Stimulated activated CD4-positive, alpha-beta T cell treated with anti-CD3 and anti-CD28 coated beads, Interleukin-2, amount 100 ng/mL, for 48 hours (primary cell): ENCODE results near the gene HAL.
"Not testable (repeated sequence)": the region's sequence is repeated elsewhere in the genome, so short reads cannot be mapped to it uniquely, and the experiment has no call there.

ENCODE experiments used
- DNase-seq, 2 donors: peaks; one replicate each; pipeline ENCODE4 v3.0.0-alpha.2; 2020

Gene HAL

DNA sequence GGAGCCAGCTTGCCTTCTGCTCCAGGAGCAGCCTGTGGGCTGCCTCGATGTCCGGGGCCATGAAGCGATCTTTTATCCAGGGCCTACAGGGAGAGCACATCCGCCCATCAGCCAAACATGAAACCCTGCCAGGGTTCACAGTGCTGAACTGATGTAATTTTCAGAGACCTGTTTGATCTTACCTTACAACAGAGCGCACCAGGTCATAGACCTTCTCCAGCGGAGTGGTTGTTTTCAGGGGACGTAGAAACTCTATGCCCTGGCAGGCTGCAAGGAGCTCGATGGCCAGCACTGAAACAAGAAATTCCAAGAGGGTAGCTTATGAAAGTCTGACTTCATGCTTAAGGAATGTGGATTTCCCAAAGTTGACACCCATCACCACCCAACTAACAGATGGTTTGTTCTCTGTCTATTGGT lies 19.7 kb downstream of the HAL start:
- no peak for DNase-seq

- DNase-seq: no peak
These were observed 20.7 kb downstream of the HAL start for GRCh38 chr12:95975491-95975890.

- no peak for DNase-seq
These were observed 21.8 kb downstream of the HAL start for GRCh38 chr12:95974358-95974757.

GRCh38 chr12:95972832-95973456 lies 23.2 kb downstream of the HAL start:
- DNase-seq: no peak

GRCh38 chr12:95970905-95971304 lies 25.2 kb downstream of the HAL start:
- no peak for DNase-seq

DNA sequence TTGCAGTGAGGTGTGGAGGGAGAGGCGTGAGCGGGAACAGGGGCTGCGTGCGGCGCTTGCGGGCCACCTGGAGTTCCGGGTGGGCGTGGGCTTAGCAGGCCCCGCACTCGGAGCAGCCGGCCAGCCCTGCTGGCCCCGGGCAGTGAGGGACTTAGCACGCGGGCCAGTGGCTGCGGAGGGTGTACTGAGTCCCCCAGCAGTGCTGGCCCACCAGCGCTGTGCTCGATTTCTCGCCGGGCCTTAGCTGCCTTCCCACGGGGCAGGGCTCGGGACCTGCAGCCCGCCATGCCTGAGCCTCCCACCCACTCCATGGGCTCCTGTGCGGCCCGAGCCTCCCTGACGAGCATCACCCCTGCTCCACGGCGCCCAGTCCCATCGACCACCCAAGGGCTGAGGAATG lies 27.0 kb downstream of the HAL start:
- DNase-seq: not testable (repeated sequence)

DNA sequence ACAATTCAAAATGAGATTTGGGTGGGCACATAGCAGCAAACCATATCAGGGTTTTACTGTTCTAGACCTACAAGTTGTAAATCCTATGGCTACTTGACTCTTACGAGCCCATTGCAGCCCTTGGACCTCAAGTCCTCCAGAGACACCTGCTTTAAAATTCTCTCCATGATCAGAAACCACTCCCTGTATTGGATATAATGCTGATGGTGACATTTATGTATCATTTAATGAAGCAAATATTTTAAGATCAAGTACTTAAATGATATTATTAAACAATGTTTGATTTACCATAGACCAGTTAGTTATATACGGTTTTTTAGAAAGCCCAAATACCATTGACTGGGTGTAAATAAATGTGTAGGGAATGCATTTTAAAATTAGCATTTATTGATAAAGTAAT lies 28.8 kb downstream of the HAL start:
- DNase-seq: no peak

- DNase-seq: no peak
These were observed 29.8 kb downstream of the HAL start for GRCh38 chr12:95966287-95966870.

- no peak for DNase-seq
These were observed 33.0 kb downstream of the HAL start for GRCh38 chr12:95963096-95963495.

- no peak for DNase-seq
These were observed 33.9 kb downstream of the HAL start for GRCh38 chr12:95962222-95962621.

GRCh38 chr12:95960241-95960640 lies 35.9 kb downstream of the HAL start:
- DNase-seq: no peak

GRCh38 chr12:95959107-95959506 lies 37.0 kb downstream of the HAL start:
- no peak for DNase-seq

- DNase-seq: no peak
These were observed 39.5 kb downstream of the HAL start for GRCh38 chr12:95956557-95957145.

- no peak for DNase-seq
These were observed 40.5 kb downstream of the HAL start for GRCh38 chr12:95955549-95956159.

DNA sequence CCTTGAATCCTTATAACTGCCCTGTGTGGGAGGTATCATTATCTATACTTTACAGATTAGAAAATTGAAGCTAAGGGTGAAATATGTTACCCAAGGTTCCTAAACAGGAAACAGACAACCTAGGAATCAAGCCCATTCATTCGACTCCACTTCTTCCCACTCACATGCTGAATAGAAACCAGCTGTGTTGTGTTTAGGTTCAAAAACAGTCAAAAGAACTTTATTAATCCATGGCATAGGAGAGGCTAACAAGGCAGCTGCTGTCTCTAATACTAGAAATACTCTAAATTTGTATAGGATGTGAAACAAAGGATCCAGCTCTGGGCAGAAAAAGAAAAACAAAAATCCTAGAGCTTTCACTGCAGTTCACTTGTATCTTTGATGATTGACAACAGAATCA lies 43.1 kb downstream of the HAL start:
- DNase-seq: no peak

DNA sequence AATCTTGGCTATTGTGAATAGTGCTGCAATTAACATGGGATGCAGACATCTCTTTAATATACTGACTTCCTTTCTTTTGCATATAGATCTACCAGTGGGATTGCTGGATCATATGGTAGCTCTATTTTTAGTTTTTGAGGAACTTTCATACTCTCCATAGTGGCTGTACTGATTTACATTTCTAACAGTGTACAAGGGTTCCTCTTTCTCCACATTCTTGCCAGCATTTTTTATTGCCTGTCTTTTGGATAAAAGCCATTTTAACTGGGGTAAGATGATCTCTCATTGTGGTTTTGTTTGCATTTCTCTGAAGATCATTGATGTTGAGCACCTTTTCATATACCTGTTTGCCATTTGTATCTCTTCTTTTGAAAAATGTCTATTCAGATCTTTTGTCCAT lies 44.6 kb downstream of the HAL start:
- DNase-seq: no peak

- DNase-seq: no peak
These were observed 46.5 kb downstream of the HAL start for GRCh38 chr12:95949477-95950206.

GRCh38 chr12:95944108-95944704 lies 51.9 kb downstream of the HAL start:
- no peak for DNase-seq

GRCh38 chr12:95943330-95943842 lies 52.8 kb downstream of the HAL start, which contains the start of gene AMDHD1:
AMDHD1 (plus strand) TSS chr12:95943331; CDS start chr12:95943399, 68 bp downstream.
- peak; percentile 48 to 60 for DNase-seq

DNA sequence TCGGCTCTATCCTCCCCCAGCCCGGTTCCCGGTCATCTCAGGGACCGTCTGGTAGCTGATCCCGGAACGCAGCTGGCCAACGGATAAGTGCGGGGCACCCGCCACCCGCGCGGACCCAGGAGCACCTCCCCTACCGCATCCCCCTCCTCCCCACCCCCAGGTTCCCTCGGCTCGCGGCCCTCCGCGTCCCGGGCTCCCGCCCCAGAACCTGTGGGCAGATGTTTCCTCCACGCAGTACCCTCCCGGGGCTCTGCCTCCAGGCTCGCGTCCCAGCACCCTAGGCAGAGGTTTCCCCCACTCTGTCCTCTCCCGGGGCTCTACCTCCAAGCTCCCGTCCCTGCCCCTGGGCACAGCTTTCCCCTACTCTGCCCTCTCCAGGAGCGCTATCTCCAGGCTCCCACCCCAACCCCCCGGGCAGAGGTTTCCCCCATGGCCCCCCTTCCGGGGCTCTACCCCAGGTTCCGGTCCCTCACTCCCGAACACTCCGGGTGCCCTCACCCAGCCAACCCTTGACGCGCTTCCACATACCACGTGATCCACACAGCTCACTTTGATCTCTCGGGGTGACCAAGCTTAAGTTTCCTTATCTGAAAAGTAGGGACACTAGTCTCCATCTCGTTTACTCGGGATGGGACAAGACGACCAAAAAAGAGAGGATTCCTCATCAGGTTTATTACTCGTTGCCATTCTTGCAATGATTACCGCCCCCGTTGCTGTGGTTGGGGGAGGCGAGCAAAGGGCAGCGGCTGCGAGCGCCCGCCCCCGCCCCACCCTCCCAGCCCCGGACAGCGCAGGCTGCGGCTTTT lies 53.4 kb downstream of the HAL start, which contains the start of gene CCDC38:
Gene CCDC38 (minus strand): TSS at position 91 of the 806 bp plus-strand sequence. CDS start 6,105 bp downstream, outside the sequence.
- peak; percentile 73 to 75 for DNase-seq

- DNase-seq: peak in 1 of 2 donors; percentile 6
These were observed 54.0 kb downstream of the HAL start for GRCh38 chr12:95942101-95942523.

GRCh38 chr12:95940514-95940913 lies 55.6 kb downstream of the HAL start:
- DNase-seq: no peak
